Psoas muscle (tissue), 8 donors: ENCODE measurements around the gene NSD2. TPM values are rescaled to one million over a fixed set of nuclear protein-coding genes. Genes with fewer than 3 reads are reported as not detected.
A peak's percentile ranks its signal among the peaks of the same experiment; 100 is the strongest.

ENCODE experiments used
- ATAC-seq, 4 donors: fragments of 200-7000 bp; cut with Tn5 transposase; one replicate each; pipeline ENCODE4 v1.9.1; 2020; ENCODE audit warnings: moderate library complexity in 3 of 4, mild to moderate bottlenecking in 2 of 4
- DNase-seq, 2 donors: peaks; one replicate each; pipeline ENCODE4 v3.0.0-alpha.2; 2020
- H3K27ac ChIP-seq: fragments of 200-600 bp; one replicate; pipeline ENCODE4 v1.8.0; 2022
- H3K27me3 ChIP-seq, 3 donors: fragments of 200-600 bp in 1 of 3; one replicate each; pipeline versions ENCODE4 v1.6.1 to v1.8.0; 2013 to 2022; ENCODE audit warnings: low read length in 2 of 3, mild to moderate bottlenecking in 2 of 3, moderate library complexity in 1 of 3; ENCODE audit not compliant: insufficient read depth in 3 of 3
- H3K36me3 ChIP-seq, 2 donors: fragments of 200-600 bp in 1 of 2; one replicate each; pipeline versions ENCODE4 v1.6.1 to v1.8.0; 2013 to 2022; ENCODE audit warnings: low read depth in 1 of 2, mild to moderate bottlenecking in 1 of 2, moderate library complexity in 1 of 2; ENCODE audit not compliant: insufficient read depth in 1 of 2
- H3K4me1 ChIP-seq: fragments of 200-600 bp; one replicate; pipeline ENCODE4 v1.8.0; 2022
- H3K4me3 ChIP-seq: fragments of 200-600 bp; one replicate; pipeline ENCODE4 v1.8.0; 2022; ENCODE audit warnings: mild to moderate bottlenecking
- H3K9me3 ChIP-seq: fragments of 200-600 bp; one replicate; pipeline ENCODE4 v1.8.0; 2022
- CTCF ChIP-seq: fragments of 200-600 bp; IDR thresholded peaks from one replicate; pipeline ENCODE4 v1.8.0; 2022; ENCODE audit warnings: antibody characterized with exemption
- WGBS, 3 donors: extraction: QIAGEN DNeasy Blood & Tissue Kit; methylation state at CpG; one replicate each; pipeline versions ENCODE4 v1.1.6 to v1.1.7; 2013; 5-methylcytosine and 5-hydroxymethylcytosine counted together
- intact Hi-C, 2 donors: fragments of 100-400 bp; cut with DNase I; formaldehyde crosslinking; loops; one replicate each; pipeline versions ENCODE4 v1.11.0 to v1.14.2; 2022
- polyA plus RNA-seq, 3 donors: library from polyadenylated mRNA; stranded (reverse); fragments of 200-250 nt; gene quantifications; one replicate each; pipeline ENCODE4 v1.2.3, GENCODE V29; 2013
- total RNA-seq, 4 donors: library from RNA; stranded (reverse); fragmentation: NEBNext Ultra II Directional in 2 of 4; extraction: Animal tissue kit (Norgen Biotek cat#: 25700) in 2 of 4; gene quantifications; one replicate each; pipeline versions ENCODE4 v1.2.1 to v1.2.4, GENCODE V29; 2021 to 2023
- donor health status: healthy with polysubstance abuse.
- donor health status: DM: no; HTN: no; CAD: no; lungs with moderate emphysema.
- donor health status: Bipolar disorder and iron deficiency.
- donor health status: healthy.
- donor health status: DM: yes; HTN: yes; CAD: no.
- donor health status: DM: no; HTN: no; CAD: no.
- donor health status: DM: no; HTN: no; CAD: no.
- donor health status: DM: yes; HTN: yes; CAD: no.

Gene NSD2
- total and polyA plus RNA-seq, 7 donors: 5.6 to 36.0 (median 21.2) TPM

GRCh38 chr4:1980561-1981041, 109.4 kb downstream of the NSD2 start:
- H3K9me3 ChIP-seq: no peaks in the 10 kb centered on the region
- DNase-seq (no peak), ATAC-seq (no peak)
- H3K36me3 ChIP-seq: peaks cover 5 to 90% of the 10 kb centered on the region in 2 donors
- no peak for TF ChIP-seq CTCF
- H3K27me3 ChIP-seq: no peaks in the 10 kb centered on the region
- intact Hi-C loops: no loop called here
- 90 to 95% (median 91%) methylated on average over 16 of the region's 16 CpGs for WGBS, 3 donors
- no peak overlapping the region for H3K27ac ChIP-seq
- no peaks in the 10 kb centered on the region for H3K4me1 ChIP-seq
- H3K4me3 ChIP-seq: no peak overlapping the region

GRCh38 chr4:1981251-1982058, 110.3 kb downstream of the NSD2 start:
- Histone ChIP-seq H3K4me1 (no peaks in the 10 kb centered on the region), H3K27ac (no peak overlapping the region), H3K4me3 (no peak overlapping the region), H3K27me3 (no peaks in the 10 kb centered on the region), H3K9me3 (no peaks in the 10 kb centered on the region), H3K36me3 (peaks cover 5 to 91% of the 10 kb centered on the region in 2 donors)
- 81 to 83% (median 83%) methylated on average over 22 of the region's 22 CpGs for WGBS, 3 donors
- intact Hi-C loops: no loop called here
- ATAC-seq: peak in 1 of 4 donors; percentile 38
- peak in 1 of 2 donors; percentile 49 for DNase-seq
- TF ChIP-seq CTCF: no peak

- WGBS, 3 donors: 85 to 89% (median 86%) methylated on average over 16 of the region's 16 CpGs
- no peak for ATAC-seq
- DNase-seq: no peak
- Histone ChIP-seq H3K9me3 (no peaks in the 10 kb centered on the region), H3K27me3 (no peaks in the 10 kb centered on the region), H3K4me1 (no peaks in the 10 kb centered on the region), H3K27ac (no peak overlapping the region), H3K36me3 (peaks cover 5 to 92% of the 10 kb centered on the region in 2 donors), H3K4me3 (no peak overlapping the region)
- no peak for TF ChIP-seq CTCF
- intact Hi-C loops: no loop called here
Observed at GRCh38 chr4:1982124-1983052, 111.2 kb downstream of the NSD2 start.

- no peak overlapping the region for H3K4me3 ChIP-seq
- H3K27ac ChIP-seq: no peak overlapping the region
- H3K9me3 ChIP-seq: no peaks in the 10 kb centered on the region
- TF ChIP-seq CTCF: no peak
- H3K36me3 ChIP-seq: peaks cover 5 to 99% of the 10 kb centered on the region in 2 donors
- intact Hi-C loops: no loop called here
- DNase-seq (no peak), ATAC-seq (no peak)
- no peaks in the 10 kb centered on the region for H3K4me1 ChIP-seq
- H3K27me3 ChIP-seq: no peaks in the 10 kb centered on the region
- WGBS, 3 donors: 84 to 86% (median 85%) methylated on average over 34 of the region's 34 CpGs
Observed at GRCh38 chr4:1983053-1983845, 112.1 kb downstream of the NSD2 start.
